Calu3 (cell line): ENCODE results near the gene GIGYF2. TPM values are rescaled to one million over a fixed set of nuclear protein-coding genes. Genes with fewer than 3 reads are reported as not detected.

Source experiments
- BruUV-seq: library from RNA; stranded (reverse); fragments of 400-500 nt; replicated peaks from 2 replicates; lab custom pipeline; 2021; lab: Mats Ljungman, UMichigan
- CTCF ChIA-PET: fragments of 300-600 bp; sonication (Branson Sonifier 250); formaldehyde crosslinking; loops from one replicate; lab custom pipeline; 2022; ENCODE audit warnings: antibody characterized with exemption; lab: Charles Lee
- DNase-seq: peaks from one replicate; pipeline ENCODE4 v3.0.0; 2022
- H3K27ac Mint-ChIP-seq: one replicate; pipeline ENCODE4 v1.8.0; 2022; ENCODE audit warnings: mixed read lengths; ENCODE audit not compliant: unreplicated experiment
- H3K27me3 Mint-ChIP-seq: one replicate; pipeline ENCODE4 v1.8.0; 2022; ENCODE audit warnings: mixed read lengths; ENCODE audit not compliant: unreplicated experiment
- H3K36me3 Mint-ChIP-seq: one replicate; pipeline ENCODE4 v1.8.0; 2022; ENCODE audit warnings: mild to moderate bottlenecking, moderate library complexity, mixed read lengths; ENCODE audit not compliant: insufficient read depth, unreplicated experiment
- H3K4me1 Mint-ChIP-seq: one replicate; pipeline ENCODE4 v1.8.0; 2022; ENCODE audit warnings: mild to moderate bottlenecking, low read depth, mixed read lengths; ENCODE audit not compliant: unreplicated experiment
- H3K4me3 Mint-ChIP-seq: one replicate; pipeline ENCODE4 v1.8.0; 2022; ENCODE audit warnings: mild to moderate bottlenecking, low read depth, moderate library complexity, mixed read lengths; ENCODE audit not compliant: unreplicated experiment
- H3K9me3 Mint-ChIP-seq: one replicate; pipeline ENCODE4 v1.8.0; 2022; ENCODE audit warnings: low read depth, mixed read lengths; ENCODE audit not compliant: unreplicated experiment
- intact Hi-C: fragments of 100-400 bp; cut with micrococcal nuclease; formaldehyde crosslinking; loops from one replicate; pipeline ENCODE4 v1.10.0; 2022; ENCODE audit not compliant: unreplicated experiment
- total RNA-seq: library from RNA; stranded (reverse); gene quantifications from 2 replicates; pipeline ENCODE4 v1.2.3, GENCODE V29; 2022
- TF ChIP-seq, protein P1 (sequence below): fragments of 200-600 bp; IDR thresholded peaks from one replicate; pipeline ENCODE4 v1.8.0; 2022; ENCODE audit warnings: antibody characterized with exemption; ENCODE audit not compliant: unreplicated experiment

The GIGYF2 gene
- total RNA-seq, 1 experiment from 2014 or later: 72.2 TPM

DNA sequence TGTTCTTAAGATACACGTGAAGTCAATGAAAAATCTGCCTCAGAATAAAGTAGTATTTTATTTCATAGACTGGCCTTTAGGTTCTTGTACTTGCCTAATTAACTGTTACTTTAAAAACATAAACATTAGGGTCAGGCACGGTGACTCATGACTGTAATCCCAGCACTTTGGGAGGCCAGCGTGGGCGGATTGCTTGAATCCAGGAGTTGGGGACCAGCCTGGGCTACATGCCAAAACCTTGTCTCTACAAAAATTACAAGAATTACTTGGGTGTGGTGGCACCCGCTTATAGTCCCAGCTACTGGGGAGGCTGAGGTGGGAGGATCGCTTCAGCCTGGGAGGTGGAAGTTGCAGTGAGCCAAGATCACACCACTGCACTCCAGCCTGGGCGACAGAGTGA, 157.0 kb downstream of the GIGYF2 start:
- Mint-ChIP-seq H3K27ac (peak overlapping the region; percentile 60), H3K4me1 (peaks cover 37% of the 10 kb centered on the region), H3K4me3 (no peak overlapping the region), H3K9me3 (peaks cover 5% of the 10 kb centered on the region), H3K36me3 (peaks cover 57% of the 10 kb centered on the region), H3K27me3 (no peaks in the 10 kb centered on the region)
- intact Hi-C loops: loop anchor here (10.0 kb wide), 1 partner anchor 201 kb away; no protein-coding TSS in a partner anchor
- peak; percentile 63 for DNase-seq
- BruUV-seq: no TSS peak
- TF ChIP-seq, protein P1, sequence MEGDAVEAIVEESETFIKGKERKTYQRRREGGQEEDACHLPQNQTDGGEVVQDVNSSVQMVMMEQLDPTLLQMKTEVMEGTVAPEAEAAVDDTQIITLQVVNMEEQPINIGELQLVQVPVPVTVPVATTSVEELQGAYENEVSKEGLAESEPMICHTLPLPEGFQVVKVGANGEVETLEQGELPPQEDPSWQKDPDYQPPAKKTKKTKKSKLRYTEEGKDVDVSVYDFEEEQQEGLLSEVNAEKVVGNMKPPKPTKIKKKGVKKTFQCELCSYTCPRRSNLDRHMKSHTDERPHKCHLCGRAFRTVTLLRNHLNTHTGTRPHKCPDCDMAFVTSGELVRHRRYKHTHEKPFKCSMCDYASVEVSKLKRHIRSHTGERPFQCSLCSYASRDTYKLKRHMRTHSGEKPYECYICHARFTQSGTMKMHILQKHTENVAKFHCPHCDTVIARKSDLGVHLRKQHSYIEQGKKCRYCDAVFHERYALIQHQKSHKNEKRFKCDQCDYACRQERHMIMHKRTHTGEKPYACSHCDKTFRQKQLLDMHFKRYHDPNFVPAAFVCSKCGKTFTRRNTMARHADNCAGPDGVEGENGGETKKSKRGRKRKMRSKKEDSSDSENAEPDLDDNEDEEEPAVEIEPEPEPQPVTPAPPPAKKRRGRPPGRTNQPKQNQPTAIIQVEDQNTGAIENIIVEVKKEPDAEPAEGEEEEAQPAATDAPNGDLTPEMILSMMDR: no peak
- CTCF ChIA-PET: interaction anchor here (0.8 to 1.4 kb wide), 2 partner anchors 175 to 200 kb away, joined by 3 to 4 read pairs; no protein-coding TSS in a partner anchor

DNA sequence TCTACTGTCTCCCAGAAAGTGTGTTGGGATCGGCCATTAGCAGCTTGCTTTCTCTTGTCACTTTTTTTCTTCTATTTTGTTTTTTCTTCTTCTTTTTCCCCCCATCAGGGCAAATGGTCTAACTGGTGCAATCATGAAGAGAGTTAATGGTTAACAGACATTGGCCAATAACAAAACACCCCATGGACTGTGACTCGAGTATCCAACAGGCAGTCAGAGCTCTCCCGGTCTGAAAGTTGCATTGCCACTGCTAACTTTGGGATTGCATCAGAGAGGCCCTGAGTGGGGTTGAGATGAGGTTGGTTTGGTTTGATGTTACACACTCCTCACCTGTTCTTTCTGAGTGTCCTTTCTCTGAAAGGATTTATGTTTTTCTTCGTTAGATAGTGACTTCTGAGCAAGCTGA, 160.0 kb downstream of the GIGYF2 start:
- H3K27me3 Mint-ChIP-seq: no peaks in the 10 kb centered on the region
- intact Hi-C loops: loop anchor here (10.0 kb wide), 1 partner anchor 198 kb away; no protein-coding TSS in a partner anchor
- H3K9me3 Mint-ChIP-seq: peaks cover 5% of the 10 kb centered on the region
- peak overlapping the region; percentile 60 for H3K4me3 Mint-ChIP-seq
- BruUV-seq: TSS peak; percentile 63
- DNase-seq: peak; percentile 41
- H3K4me1 Mint-ChIP-seq: peaks cover 44% of the 10 kb centered on the region
- CTCF ChIA-PET: interaction anchor here (0.6 to 1.4 kb wide), 3 partner anchors 17 to 429 kb away, joined by 3 to 5 read pairs (median 4); no protein-coding TSS in a partner anchor
- TF ChIP-seq, protein P1: no peak
- H3K27ac Mint-ChIP-seq: peak overlapping the region; percentile 97
- H3K36me3 Mint-ChIP-seq: peaks cover 48% of the 10 kb centered on the region

DNA sequence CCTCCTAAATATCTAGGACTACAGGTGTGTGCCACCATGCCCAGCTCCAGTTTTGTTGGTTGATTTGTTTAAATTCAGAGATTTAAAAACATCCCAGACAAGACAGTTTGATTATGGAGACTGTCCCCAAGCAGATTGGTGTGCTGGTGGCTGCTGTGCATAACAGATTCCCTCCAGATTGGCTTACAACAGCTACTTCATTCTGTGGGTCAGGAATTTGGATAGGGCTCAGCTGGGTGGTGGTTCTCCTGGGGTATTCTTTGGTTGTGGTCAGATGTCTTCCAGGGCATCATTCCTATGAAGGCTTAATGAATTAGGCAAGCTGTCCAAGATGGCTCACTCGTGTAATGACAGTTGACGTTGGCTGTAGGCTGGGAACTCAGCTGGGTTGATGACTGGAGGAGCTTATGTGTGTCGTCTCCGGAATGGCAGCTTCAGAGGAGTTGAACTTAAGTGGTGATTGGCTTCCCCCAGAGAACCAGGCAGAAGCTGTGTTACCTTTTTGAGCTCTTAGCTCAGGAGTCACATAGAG, 162.3 kb downstream of the GIGYF2 start:
- CTCF ChIA-PET: interaction anchor here (0.9 kb wide), 1 partner anchor 169 kb away, joined by 4 read pairs; no protein-coding TSS in a partner anchor
- Mint-ChIP-seq H3K9me3 (peaks cover 5% of the 10 kb centered on the region), H3K4me1 (peaks cover 34% of the 10 kb centered on the region), H3K4me3 (no peak overlapping the region), H3K27ac (peak overlapping the region; percentile 74), H3K27me3 (no peaks in the 10 kb centered on the region), H3K36me3 (peaks cover 43% of the 10 kb centered on the region)
- TF ChIP-seq, protein P1: no peak
- no TSS peak for BruUV-seq
- DNase-seq: no peak
- intact Hi-C loops: loop anchor here (10.0 kb wide), 1 partner anchor 195 kb away; no protein-coding TSS in a partner anchor

DNA sequence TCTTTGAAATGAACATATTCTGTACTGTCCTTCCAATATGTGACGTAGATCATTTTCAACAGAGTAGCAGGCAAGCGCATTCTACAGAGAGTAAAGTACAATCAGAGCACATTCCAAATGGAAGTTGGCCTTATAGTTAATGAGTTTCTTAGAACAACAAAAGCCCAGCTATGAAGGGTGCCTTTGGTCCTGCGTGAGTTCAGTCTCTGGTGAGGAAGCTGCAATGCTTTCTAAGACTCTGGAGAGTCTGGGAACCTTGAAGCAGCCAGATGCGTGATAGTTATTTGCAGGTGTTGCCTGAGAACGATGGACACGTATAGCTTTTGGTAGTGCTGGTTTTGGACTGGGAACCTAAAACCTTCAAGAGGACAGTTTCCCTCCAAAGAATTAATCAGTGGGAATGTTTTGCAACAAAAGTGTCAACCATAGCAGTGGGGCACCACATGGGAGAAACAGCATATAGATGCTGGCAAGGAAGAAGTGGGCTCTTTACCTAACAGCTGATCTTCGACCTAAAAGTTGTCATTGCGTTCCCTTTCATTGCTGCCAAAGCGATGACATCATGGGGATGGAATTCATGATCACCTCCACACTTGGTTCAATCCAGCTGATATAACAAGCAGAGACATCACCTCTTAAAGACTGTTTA, 163.6 kb downstream of the GIGYF2 start:
- H3K4me1 Mint-ChIP-seq: peaks cover 27% of the 10 kb centered on the region
- DNase-seq: no peak
- intact Hi-C loops: no loop called here
- H3K27ac Mint-ChIP-seq: no peak overlapping the region
- CTCF ChIA-PET: interaction anchor here (0.9 kb wide), 2 partner anchors 21 to 168 kb away, joined by 3 to 4 read pairs; no protein-coding TSS in a partner anchor
- H3K4me3 Mint-ChIP-seq: no peak overlapping the region
- no TSS peak for BruUV-seq
- TF ChIP-seq, protein P1: no peak
- peaks cover 42% of the 10 kb centered on the region for H3K36me3 Mint-ChIP-seq
- peaks cover 5% of the 10 kb centered on the region for H3K9me3 Mint-ChIP-seq
- no peaks in the 10 kb centered on the region for H3K27me3 Mint-ChIP-seq
